Measurements from ENCODE around the gene ZNF618.
"Not testable (repeated sequence)": the region's sequence is repeated elsewhere in the genome, so short reads cannot be mapped to it uniquely, and the experiment has no call there.

Gene ZNF618

DNA sequence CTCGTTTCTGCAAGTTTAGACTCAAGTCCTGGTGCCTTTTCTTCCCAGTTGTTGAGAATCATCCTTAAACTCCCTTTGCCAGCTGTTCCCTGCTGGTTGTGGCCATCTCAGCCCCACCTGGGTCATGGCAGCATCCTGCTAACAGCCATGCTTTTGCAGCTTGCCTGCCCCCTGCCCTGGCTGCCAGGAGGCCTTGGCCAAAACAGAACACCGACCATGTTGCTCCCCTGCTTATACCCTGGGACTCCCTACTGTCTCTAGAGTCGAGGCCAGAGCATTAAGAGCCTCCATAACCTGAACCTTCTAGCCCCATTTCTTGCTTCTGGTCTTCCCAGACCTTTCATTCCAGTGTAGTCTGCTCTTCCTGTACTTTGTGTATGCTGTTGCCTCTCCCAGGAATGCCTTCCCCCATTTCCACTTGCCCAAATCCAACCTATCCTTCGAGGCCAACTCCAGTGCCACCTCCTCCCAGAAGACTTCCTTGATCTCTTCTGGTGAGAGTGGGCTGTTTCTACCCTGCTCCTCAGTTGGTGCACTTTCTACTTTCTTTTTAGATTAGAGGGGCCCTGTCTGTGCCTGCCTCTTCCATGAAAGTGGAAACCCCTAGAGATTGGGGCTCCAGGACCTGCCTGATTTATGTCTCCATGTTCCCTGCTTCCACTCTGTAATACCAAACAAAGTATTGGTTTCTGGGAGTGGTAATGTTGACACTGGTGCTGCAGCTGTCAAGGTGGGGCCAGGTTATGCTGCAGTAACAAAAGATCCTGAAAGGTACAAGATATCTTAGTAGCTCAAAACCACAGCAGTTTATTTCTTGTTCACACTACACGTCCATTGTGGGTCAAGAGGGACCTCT is 113.8 kb downstream of the ZNF618 start:
- no peak for DNase-seq

- no peak for DNase-seq
These were observed 114.4 kb downstream of the ZNF618 start for GRCh38 chr9:113990570-113990907.

GRCh38 chr9:113990975-113991471 is 114.9 kb downstream of the ZNF618 start:
- DNase-seq: no peak

GRCh38 chr9:113991714-113992113 is 115.6 kb downstream of the ZNF618 start:
- no peak for DNase-seq

DNA sequence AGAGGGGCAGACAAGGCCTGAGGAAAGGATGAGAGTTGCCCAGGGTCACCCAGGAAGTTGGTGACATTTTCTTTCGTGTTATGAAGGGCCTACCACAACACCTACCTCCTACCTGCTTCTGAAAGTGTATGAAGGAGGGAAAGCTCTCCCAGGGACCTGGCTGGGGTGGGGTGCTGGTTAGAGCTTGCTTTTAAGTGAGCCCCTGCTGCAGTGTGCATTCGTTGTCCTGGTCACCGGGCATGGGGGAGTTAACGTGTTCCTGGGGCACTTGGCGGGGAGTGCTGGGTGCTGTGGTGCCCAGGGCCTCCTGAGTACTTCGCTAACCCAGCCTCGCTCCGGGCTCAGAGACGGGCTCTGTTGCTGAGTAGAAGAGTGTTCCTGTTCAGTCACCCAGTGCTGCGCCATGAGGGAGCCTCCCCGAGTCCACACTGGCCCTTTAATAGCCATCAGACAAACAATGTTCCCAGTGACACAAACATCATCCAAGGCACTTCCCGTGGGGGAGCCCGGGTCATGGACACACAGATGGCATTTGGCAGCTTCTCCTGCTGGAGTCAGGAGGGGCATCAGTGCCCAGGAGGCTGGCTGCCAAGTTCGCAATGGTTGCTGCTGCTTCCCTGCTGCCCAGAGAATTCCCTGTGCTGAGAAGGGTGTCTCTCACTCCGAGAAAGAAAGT is 116.3 kb downstream of the ZNF618 start:
- no peak for DNase-seq

- DNase-seq: no peak
These were observed 116.9 kb downstream of the ZNF618 start for GRCh38 chr9:113992994-113993393.

- DNase-seq: no peak
These were observed 117.9 kb downstream of the ZNF618 start for GRCh38 chr9:113993838-113994540.

GRCh38 chr9:113995401-113995800 is 119.3 kb downstream of the ZNF618 start:
- DNase-seq: no peak

GRCh38 chr9:113995963-113996362 is 119.9 kb downstream of the ZNF618 start:
- DNase-seq: no peak

GRCh38 chr9:113996531-113997001 is 120.5 kb downstream of the ZNF618 start:
- no peak for DNase-seq

DNA sequence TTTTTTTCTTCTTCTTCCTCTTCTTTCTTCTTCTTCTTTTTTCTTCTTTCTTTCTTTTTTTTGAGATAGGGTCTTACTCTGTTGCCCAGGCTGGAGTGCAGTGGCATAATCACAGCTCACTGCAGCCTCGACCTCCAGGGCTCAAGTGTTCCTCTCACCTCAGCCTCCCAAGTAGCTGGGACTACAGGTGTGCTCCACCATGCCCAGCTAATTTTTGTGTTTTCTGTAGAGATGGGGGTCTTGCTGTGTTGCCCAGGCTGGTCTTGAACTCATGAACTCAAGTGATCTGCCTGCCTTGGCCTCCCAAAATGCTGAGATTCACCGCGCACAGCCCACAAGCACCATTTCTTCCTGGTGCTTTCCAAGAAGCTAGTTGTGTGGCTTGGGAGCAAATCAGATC is 121.0 kb downstream of the ZNF618 start:
- not testable (repeated sequence) for DNase-seq

- no peak for DNase-seq
These were observed 121.5 kb downstream of the ZNF618 start for GRCh38 chr9:113997610-113998009.

- DNase-seq: no peak
These were observed 122.0 kb downstream of the ZNF618 start for GRCh38 chr9:113998114-113998513.

DNA sequence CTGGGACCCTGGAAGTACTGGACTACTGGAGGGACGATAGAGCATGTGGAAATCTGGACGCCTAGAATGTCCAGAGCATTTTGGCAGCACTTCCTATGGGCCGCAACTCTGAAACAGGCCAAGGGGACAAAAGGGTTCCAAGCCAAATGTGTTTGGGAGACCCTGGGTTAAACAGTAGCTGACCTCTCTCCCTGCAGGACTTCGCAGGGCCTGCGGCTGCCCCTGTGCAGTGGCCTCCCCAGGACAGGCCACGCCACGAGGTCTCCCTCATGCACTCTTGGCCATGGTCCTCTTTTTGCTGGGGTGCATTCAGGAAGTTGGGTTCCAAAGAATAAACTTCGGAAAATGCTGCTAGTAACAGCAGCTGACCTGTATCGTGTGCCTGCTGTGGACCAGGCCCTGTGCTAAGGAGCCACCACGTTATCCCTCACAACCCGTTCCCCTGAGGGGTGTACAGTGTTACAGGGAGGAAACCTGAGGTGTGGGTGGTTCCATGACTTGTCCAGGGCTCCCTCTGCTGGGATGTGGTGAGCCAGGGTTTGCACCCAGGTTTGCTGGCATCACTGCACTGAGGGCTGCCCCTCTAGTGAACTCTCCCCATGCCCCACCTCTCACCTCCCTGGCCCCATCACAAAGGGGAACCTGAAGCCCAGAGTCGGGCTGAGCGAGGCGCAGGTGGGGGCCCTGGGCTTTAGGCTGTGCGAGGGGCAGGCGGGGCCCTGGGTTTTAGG is 122.6 kb downstream of the ZNF618 start:
- DNase-seq: no peak

DNA sequence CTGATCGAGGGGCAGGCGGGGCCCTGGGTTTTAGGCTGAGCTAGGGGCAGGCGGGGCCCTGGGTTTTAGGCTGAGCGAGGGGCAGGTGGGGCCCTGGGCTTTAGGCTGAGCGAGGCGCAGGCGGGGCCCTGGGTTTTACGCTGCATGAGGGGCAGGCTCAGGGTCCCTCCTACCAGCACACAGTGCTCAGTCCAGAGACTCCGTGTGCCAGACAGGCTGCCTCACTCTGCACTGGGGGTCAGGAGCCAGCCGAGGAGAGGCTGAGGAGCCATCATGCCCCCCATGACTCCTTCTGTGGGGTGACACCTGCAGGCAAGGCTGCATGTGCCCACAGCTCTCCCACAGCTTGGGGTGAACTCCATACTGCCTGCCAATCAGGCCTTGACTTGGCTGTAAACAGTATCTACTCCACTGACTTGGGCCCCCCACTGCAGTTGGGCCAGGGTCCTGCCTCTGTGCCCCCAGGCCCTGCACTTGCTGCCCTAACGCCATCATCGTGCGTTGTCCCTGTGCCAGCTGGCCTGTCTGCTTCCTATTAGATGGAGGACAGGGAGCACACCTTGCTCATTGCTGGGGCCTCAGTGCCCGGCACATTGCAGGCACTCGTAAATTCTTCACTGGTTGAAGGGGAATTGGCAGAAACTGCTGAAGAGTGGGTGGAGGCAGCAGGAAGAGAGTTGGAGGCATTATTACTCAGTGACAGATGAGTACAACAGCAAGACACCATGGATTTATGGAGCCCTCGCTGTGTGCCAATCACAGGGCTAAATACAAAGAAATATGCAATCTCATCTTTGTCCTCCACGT is 123.3 kb downstream of the ZNF618 start:
- no peak for DNase-seq

- DNase-seq: no peak
These were observed 124.0 kb downstream of the ZNF618 start for GRCh38 chr9:114000063-114000454.

- DNase-seq: no peak
These were observed 124.7 kb downstream of the ZNF618 start for GRCh38 chr9:114000671-114001409.

DNA sequence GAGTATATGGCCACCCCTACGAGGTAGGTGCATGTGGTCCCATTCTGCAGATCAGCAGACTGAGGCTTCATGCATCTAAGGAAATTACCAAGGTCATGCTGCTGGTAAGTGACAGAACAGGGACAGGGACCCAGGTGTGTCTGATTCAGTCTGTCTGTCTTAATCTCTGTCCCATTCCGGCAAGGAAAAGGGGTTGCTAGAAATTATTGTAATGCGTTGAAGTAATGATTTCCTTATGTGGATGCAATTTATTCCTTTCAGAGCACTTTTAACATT is 125.2 kb downstream of the ZNF618 start:
- DNase-seq: no peak

DNA sequence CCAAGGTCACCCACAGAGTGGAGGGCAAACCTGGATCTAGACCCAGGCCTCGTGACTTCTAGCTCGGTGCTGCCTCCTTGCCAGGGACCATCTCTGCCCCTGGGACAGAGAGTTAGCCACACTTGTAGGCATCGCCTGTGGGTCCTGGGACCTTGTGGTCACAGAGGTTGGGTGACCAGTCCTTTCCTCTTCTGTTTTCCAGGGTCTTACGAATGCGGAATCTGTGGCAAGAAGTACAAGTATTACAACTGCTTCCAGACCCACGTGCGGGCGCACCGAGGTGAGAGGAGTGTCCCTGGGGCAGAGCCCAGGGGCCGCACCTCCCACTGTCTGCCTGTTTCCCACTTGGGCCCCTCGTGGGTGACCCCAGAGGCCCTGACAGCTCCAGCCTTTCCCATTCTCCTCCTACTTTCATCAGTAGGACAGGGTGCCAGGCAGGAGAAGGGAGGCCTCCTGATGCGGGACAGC is 125.7 kb downstream of the ZNF618 start:
- DNase-seq: no peak

GRCh38 chr9:114002271-114002985 is 126.3 kb downstream of the ZNF618 start:
- no peak for DNase-seq

GRCh38 chr9:114002986-114003350 is 126.9 kb downstream of the ZNF618 start:
- DNase-seq: no peak

All from stimulated activated naive CD4-positive, alpha-beta T cell treated with Interleukin-2 at 50 U/mL for 16 hours (primary cell).